ENCODE results near the gene TFIP11.

DNA sequence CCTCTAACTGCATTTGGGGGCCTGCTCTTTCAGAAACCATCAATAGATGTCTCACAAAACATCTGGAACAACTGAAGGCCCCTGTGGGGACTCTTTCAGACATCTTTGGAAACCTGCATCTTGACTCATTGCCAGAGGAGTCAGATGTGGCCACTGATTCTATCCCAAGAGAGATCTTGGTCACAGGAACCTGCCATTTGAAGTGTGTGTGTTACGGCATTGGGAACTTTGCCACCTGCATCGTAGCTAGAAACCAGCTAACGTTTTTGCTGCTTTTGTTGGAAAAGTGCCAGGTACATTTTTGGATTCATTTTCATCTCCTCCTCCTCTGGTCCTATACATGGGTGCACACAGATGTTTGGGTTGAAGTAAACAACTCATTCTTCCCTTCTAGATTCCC, 24.3 kb downstream of the TFIP11 start:
- no peak for TF ChIP-seq CTCF (IDR thresholded peaks at IDR 0.05; ENCODE audit: low read depth, low read length)
- no peak for TF ChIP-seq POLR2A (IDR thresholded peaks at IDR 0.05; ENCODE audit: extremely low read depth, insufficient read length)

All from NB4 (cell line).